ENCODE data around the gene SLC47A2. TPM values are rescaled to one million over a fixed set of nuclear protein-coding genes. Genes with fewer than 3 reads are reported as not detected.

SLC47A2 gene
- total and polyA plus RNA-seq, 2 of the 13 experiments (the other 11 are each of a cell fraction or from before 2014, with no cell fraction given) = 0.04 TPM; not detected in 1

GRCh38 chr17:19717411-19717908 lies 1.1 kb upstream of the SLC47A2 start (continued):
- TF ChIP-seq ZHX2 (IDR thresholded peaks at IDR 0.05; ENCODE audit: low read depth) (no peak), ZHX2 (CRISPR knock-in tag; IDR thresholded peaks at IDR 0.05; ENCODE audit: borderline replicate concordance) (no peak), GLI4 (CRISPR knock-in tag; IDR thresholded peaks at IDR 0.05; ENCODE audit: borderline replicate concordance) (no peak), ZNF503 (CRISPR knock-in tag; IDR thresholded peaks at IDR 0.05) (no peak), RFXAP (CRISPR knock-in tag; IDR thresholded peaks at IDR 0.05; ENCODE audit: borderline replicate concordance) (no peak), SNAPC5 (CRISPR knock-in tag; IDR thresholded peaks at IDR 0.05; ENCODE audit: borderline replicate concordance) (no peak), TCF7 (IDR thresholded peaks at IDR 0.05; ENCODE audit: low read depth) (no peak), TFE3 (CRISPR knock-in tag; IDR thresholded peaks at IDR 0.05) (no peak), ISX (CRISPR knock-in tag; conservative IDR thresholded peaks at IDR 0.05) (no peak), KDM6A (CRISPR knock-in tag; IDR thresholded peaks at IDR 0.05; ENCODE audit: low read depth) (no peak), ZNF737 (CRISPR knock-in tag; IDR thresholded peaks at IDR 0.05; ENCODE audit: borderline replicate concordance) (no peak), STAG1 (CRISPR knock-in tag; IDR thresholded peaks at IDR 0.05) (no peak)
